T-helper 17 cell (primary cell): ENCODE measurements around the gene PLEKHF1. TPM values are rescaled to one million over a fixed set of nuclear protein-coding genes. Genes with fewer than 3 reads are reported as not detected.
"Not testable (repeated sequence)": the region's sequence is repeated elsewhere in the genome, so short reads cannot be mapped to it uniquely, and the experiment has no call there.

Experiments used
- ATAC-seq: fragments of 150-1000 bp; cut with Tn5 transposase; 2 replicates; pipeline ENCODE4 v1.10.0; 2021; ENCODE audit warnings: mild to moderate bottlenecking, moderate library complexity
- DNase-seq, 3 donors: peaks; one replicate each; pipeline versions ENCODE4 v3.0.0 to v3.0.0-alpha.2; 2020 to 2021
- H3K9me3 ChIP-seq: one replicate; pipeline ENCODE4 v1.7.0; 2013; ENCODE audit warnings: low read length, mild to moderate bottlenecking; ENCODE audit not compliant: control insufficient read depth, poor library complexity, severe bottlenecking
- H3K27ac Mint-ChIP-seq: one replicate; pipeline ENCODE4 v1.8.0; 2022; ENCODE audit warnings: mild to moderate bottlenecking, moderate library complexity, mixed read lengths
- H3K27me3 Mint-ChIP-seq: one replicate; pipeline ENCODE4 v1.8.0; 2022; ENCODE audit warnings: mixed read lengths
- H3K36me3 Mint-ChIP-seq: one replicate; pipeline ENCODE4 v1.8.0; 2022; ENCODE audit warnings: low read depth, mixed read lengths
- H3K4me1 Mint-ChIP-seq: one replicate; pipeline ENCODE4 v1.8.0; 2022; ENCODE audit warnings: mild to moderate bottlenecking, mixed read lengths
- H3K4me3 Mint-ChIP-seq: one replicate; pipeline ENCODE4 v1.8.0; 2022; ENCODE audit warnings: mild to moderate bottlenecking, moderate library complexity, mixed read lengths
- total RNA-seq, 4 donors: library from RNA in 2 of 4; stranded (reverse) in 2 of 4; gene quantifications; one replicate each; pipeline ENCODE4 v1.2.3 and lab custom pipeline; 2022 to 2026

Gene PLEKHF1
- total RNA-seq, 2 donors from 2014 or later: 13.5 to 20.7 TPM

GRCh38 chr19:29626386-29626785 is 38.9 kb upstream of the PLEKHF1 start:
- ATAC-seq (no peak), DNase-seq (no peak)
- no peaks in the 10 kb centered on the region for H3K27me3 Mint-ChIP-seq
- peak overlapping the region; percentile 25 for H3K4me3 Mint-ChIP-seq
- no peaks in the 10 kb centered on the region for H3K9me3 ChIP-seq
- peaks cover 33% of the 10 kb centered on the region for H3K4me1 Mint-ChIP-seq
- H3K36me3 Mint-ChIP-seq: no peaks in the 10 kb centered on the region
- H3K27ac Mint-ChIP-seq: no peak overlapping the region

GRCh38 chr19:29626832-29627231 is 38.4 kb upstream of the PLEKHF1 start:
- not testable (repeated sequence) for H3K27me3 Mint-ChIP-seq, H3K9me3 ChIP-seq, DNase-seq, H3K36me3 Mint-ChIP-seq, ATAC-seq, H3K4me3 Mint-ChIP-seq, H3K27ac Mint-ChIP-seq
- H3K4me1 Mint-ChIP-seq: peaks cover 29% of the 10 kb centered on the region

DNA sequence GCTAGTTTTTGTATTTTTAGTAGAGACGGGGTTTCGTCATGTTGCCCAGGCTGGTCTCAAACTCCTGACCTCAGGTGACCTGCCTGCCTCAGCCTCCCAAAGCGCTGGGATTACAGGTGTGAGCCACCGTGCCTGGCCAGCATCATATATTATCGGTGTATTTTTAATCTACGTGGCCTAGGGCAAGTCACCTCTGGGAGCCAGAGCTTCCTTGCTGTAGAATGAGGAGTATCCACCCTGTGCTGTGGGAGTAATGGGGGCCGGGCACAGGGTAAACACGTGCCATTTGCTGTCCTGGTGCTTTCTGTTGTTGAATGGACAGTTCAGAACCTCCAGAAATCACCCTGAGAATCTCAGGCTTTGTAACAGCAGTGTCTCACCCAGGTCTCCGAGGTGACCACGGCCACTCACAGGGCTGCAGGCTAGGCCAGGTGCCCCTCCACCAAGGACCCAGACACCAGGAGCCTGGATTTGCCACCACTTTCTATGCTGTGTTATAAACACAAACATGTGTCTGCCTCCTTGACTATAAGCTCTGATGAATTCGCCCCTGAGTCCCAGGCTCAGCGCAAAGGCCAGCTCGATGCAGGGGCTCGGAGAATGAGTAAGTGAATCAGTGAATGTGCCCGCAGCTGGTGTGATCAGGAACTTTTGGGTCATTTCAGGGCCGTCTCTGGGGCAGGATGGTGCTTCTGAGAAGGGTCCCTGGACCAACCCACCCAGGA is 36.4 kb upstream of the PLEKHF1 start:
- no peaks in the 10 kb centered on the region for H3K36me3 Mint-ChIP-seq
- no peak for ATAC-seq
- peaks cover 11% of the 10 kb centered on the region for H3K4me1 Mint-ChIP-seq
- no peaks in the 10 kb centered on the region for H3K9me3 ChIP-seq
- no peak for DNase-seq
- no peak overlapping the region for H3K27ac Mint-ChIP-seq
- no peaks in the 10 kb centered on the region for H3K27me3 Mint-ChIP-seq
- H3K4me3 Mint-ChIP-seq: no peak overlapping the region

- no peak for DNase-seq
- H3K9me3 ChIP-seq: no peaks in the 10 kb centered on the region
- no peaks in the 10 kb centered on the region for H3K27me3 Mint-ChIP-seq
Measured at GRCh38 chr19:29629836-29630534, 35.3 kb upstream of the PLEKHF1 start.

GRCh38 chr19:29630655-29631054 is 34.6 kb upstream of the PLEKHF1 start:
- no peak for ATAC-seq
- no peaks in the 10 kb centered on the region for H3K36me3 Mint-ChIP-seq
- H3K4me3 Mint-ChIP-seq: no peak overlapping the region
- DNase-seq: no peak
- no peaks in the 10 kb centered on the region for H3K27me3 Mint-ChIP-seq
- H3K4me1 Mint-ChIP-seq: peaks cover 2% of the 10 kb centered on the region
- H3K9me3 ChIP-seq: no peaks in the 10 kb centered on the region
- no peak overlapping the region for H3K27ac Mint-ChIP-seq

More at GRCh38 chr19:29629836-29630534, 35.3 kb upstream of the PLEKHF1 start:
- H3K4me3 Mint-ChIP-seq: no peak overlapping the region
- no peak for ATAC-seq
- H3K36me3 Mint-ChIP-seq: no peaks in the 10 kb centered on the region
- no peak overlapping the region for H3K27ac Mint-ChIP-seq
- peaks cover 4% of the 10 kb centered on the region for H3K4me1 Mint-ChIP-seq

- peaks cover 1% of the 10 kb centered on the region for H3K4me1 Mint-ChIP-seq
- H3K36me3 Mint-ChIP-seq: no peaks in the 10 kb centered on the region
- no peak overlapping the region for H3K27ac Mint-ChIP-seq
- no peak overlapping the region for H3K4me3 Mint-ChIP-seq
- DNase-seq (no peak), ATAC-seq (no peak)
- no peaks in the 10 kb centered on the region for H3K27me3 Mint-ChIP-seq
- H3K9me3 ChIP-seq: no peaks in the 10 kb centered on the region
Measured at GRCh38 chr19:29631450-29631849, 33.8 kb upstream of the PLEKHF1 start.

DNA sequence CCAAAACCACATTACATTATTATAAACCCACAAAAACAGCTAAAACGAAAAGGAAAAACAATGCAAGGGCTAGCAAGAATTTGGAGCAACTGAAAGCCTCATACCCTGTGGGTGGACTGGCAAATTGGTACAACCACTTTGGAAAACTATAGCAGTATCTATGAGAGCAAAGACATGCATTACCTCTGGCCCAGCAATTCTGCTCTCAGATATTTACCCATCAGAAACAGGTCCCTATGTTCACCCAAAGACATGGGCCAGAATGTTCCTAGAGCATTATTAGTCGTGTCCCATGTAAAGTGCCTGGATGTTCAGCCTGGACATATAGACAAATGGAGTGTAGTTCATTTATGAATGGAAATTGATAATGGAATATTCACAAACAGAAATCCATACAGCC is 31.3 kb upstream of the PLEKHF1 start:
- no peaks in the 10 kb centered on the region for H3K4me1 Mint-ChIP-seq
- no peaks in the 10 kb centered on the region for H3K9me3 ChIP-seq
- no peaks in the 10 kb centered on the region for H3K27me3 Mint-ChIP-seq
- no peak overlapping the region for H3K4me3 Mint-ChIP-seq
- ATAC-seq (no peak), DNase-seq (no peak)
- H3K27ac Mint-ChIP-seq: no peak overlapping the region
- H3K36me3 Mint-ChIP-seq: no peaks in the 10 kb centered on the region

DNA sequence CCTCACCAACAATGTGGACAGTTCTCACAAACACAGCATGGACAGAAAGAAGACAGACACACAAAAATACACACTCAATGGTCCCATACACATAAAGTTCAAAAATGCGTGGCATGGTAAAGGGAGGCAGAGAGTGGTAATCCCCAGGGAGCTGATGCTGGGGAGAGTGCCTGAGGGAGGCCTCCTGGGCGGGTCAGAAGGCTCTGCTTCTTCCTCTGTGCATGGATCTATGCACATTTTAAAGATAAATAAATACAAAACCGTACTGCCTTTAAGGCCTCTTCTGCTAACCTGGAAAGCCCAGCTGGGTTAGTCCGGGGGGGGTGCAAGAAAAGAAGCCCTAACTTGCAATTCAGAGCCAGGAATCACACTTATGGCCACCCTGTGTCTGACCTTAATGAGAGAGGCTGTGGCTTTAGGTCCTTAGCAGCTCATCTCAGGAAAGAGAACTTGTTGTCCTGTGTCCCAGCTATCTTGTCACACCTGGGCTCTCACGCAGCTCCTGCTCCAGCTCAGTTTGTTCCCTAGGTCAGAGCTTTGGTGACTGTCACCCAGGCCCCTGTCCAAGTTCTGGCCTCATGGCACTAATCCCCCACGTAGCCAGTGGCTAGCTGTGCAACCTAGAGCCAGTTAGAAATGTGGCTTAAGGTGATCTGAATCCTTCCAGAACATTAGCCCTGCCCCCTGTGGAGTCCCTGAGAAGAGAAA is 30.7 kb upstream of the PLEKHF1 start:
- H3K4me1 Mint-ChIP-seq: no peaks in the 10 kb centered on the region

DNA sequence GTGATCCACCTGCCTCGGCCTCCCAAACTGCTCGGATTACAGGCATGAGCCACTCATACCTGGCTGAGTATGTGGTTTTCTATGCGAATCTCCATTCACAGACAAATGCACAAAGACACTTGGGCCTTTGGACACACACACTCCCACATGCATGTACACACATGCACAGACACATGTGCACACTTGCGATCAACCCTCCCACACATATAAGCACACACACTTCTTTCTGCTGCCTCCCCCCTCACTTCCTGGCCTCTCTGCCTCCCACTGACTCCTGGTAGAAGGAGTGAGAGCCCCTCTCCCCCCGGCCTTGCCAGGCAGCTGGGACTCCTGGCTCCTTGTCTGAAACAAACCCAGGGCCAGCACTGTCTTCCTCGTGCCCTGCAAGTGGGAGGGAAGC is 29.3 kb upstream of the PLEKHF1 start:
- Mint-ChIP-seq H3K27me3 (no peaks in the 10 kb centered on the region), H3K4me1 (no peaks in the 10 kb centered on the region), H3K27ac (no peak overlapping the region), H3K36me3 (no peaks in the 10 kb centered on the region), H3K4me3 (no peak overlapping the region)
- DNase-seq (no peak), ATAC-seq (no peak)
- no peaks in the 10 kb centered on the region for H3K9me3 ChIP-seq

More for the DNA sequence above, 30.7 kb upstream of the PLEKHF1 start:
- DNase-seq (no peak), ATAC-seq (no peak)
- Mint-ChIP-seq H3K27ac (no peak overlapping the region), H3K4me3 (no peak overlapping the region), H3K36me3 (no peaks in the 10 kb centered on the region), H3K27me3 (no peaks in the 10 kb centered on the region)
- H3K9me3 ChIP-seq: no peaks in the 10 kb centered on the region

DNA sequence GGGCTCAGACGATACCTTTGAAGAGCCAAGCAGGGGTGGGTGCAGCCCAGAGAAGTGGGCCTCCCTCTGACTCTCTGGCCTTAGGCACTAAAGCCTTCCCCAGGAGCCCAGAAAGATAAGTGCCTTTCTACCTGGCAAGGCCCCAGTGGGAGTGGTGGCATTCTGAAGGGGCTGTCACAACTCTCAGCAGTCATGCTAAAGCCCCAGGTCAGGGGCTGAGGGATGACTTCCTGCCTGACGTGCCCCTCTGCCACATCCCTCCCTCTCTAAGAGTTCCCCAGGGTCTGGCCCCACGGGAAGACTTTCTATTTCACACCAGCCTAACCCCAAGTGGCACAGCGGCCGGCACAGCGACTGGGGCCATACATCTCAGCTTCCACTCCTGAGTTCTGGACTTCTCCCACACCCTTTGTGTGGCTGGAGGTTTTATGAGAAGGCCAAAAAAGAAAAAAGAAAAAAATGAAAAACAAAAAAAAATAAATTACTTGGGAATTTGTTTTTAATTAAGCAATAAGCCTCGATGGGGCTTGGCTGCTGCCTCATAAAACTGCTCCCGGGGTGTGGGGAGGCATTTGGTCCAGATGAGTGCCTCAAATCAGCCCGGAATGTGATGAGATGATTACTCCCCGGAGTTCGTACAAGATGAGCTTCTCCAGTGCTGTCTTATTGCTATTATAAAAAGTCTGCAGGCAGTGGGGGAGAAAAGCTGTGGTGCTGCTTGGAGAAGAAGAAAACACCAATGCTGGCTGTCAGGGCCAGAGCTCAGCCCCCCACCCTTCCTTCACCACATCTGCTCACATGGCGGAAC is 28.5 kb upstream of the PLEKHF1 start:
- ATAC-seq (no peak), DNase-seq (no peak)
- no peaks in the 10 kb centered on the region for H3K9me3 ChIP-seq
- H3K4me1 Mint-ChIP-seq: peaks cover 2% of the 10 kb centered on the region
- H3K27ac Mint-ChIP-seq: peak overlapping the region; percentile 8
- H3K4me3 Mint-ChIP-seq: no peak overlapping the region
- no peaks in the 10 kb centered on the region for H3K36me3 Mint-ChIP-seq
- no peaks in the 10 kb centered on the region for H3K27me3 Mint-ChIP-seq

DNA sequence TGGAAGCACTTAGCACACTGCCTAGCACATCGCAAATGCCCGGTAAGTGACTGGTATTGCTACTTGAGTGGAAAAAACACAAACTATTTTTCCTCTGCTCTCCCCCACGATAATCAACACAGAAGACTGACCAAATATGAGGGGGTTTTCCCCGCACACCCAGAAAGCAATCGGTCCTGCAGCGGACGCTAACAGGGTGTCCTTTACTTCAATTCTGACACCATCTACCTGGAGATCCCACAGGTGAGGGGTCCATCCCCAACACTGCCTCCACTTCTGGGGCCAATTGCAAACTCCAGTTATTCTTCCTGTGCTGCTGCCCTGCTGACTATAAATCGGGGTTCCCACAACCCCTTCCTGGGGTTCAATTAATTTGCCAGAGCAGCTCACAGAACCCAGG is 26.2 kb upstream of the PLEKHF1 start:
- H3K9me3 ChIP-seq: no peaks in the 10 kb centered on the region
- H3K4me3 Mint-ChIP-seq: no peak overlapping the region
- H3K27ac Mint-ChIP-seq: no peak overlapping the region
- no peak for ATAC-seq
- DNase-seq: no peak
- H3K4me1 Mint-ChIP-seq: peaks cover 2% of the 10 kb centered on the region
- H3K27me3 Mint-ChIP-seq: no peaks in the 10 kb centered on the region
- no peaks in the 10 kb centered on the region for H3K36me3 Mint-ChIP-seq

DNA sequence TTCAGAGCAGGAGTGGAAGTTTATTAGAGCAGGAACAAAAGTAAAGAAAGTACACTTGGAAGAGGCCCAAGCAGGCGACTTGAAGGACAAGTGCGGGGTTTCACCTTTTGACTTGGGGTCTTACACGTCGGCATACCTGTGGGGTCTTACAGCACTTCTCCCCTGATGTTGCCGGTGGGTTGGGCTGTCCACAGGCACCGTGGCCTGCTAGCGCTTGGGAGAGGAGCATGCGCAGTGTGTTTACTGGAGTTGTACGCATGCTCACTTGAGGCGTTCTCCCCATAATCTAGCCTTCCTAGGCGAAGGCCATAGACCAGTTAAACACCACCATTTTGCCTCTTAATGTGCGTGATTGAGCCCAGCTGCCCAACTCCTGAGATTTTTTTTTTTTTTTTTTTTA is 25.0 kb upstream of the PLEKHF1 start:
- Mint-ChIP-seq H3K4me1 (peaks cover 5% of the 10 kb centered on the region), H3K36me3 (no peaks in the 10 kb centered on the region), H3K27ac (no peak overlapping the region), H3K4me3 (no peak overlapping the region), H3K27me3 (no peaks in the 10 kb centered on the region)
- H3K9me3 ChIP-seq: no peaks in the 10 kb centered on the region
- ATAC-seq (no peak), DNase-seq (no peak)

- Mint-ChIP-seq H3K4me3 (no peak overlapping the region), H3K36me3 (no peaks in the 10 kb centered on the region), H3K4me1 (peaks cover 17% of the 10 kb centered on the region), H3K27me3 (peaks cover 6% of the 10 kb centered on the region), H3K27ac (no peak overlapping the region)
- no peak for DNase-seq
- no peak for ATAC-seq
- no peaks in the 10 kb centered on the region for H3K9me3 ChIP-seq
Measured at GRCh38 chr19:29641597-29641996, 23.7 kb upstream of the PLEKHF1 start.
